GM23248 (cell line): ENCODE results near the gene LHFPL2.

ENCODE experiments used
- EZH2 ChIP-seq: fragments of 200-600 bp; sonication (generic); IDR thresholded peaks from 2 replicates; pipeline ENCODE4 v1.6.1; 2018; ENCODE audit warnings: antibody characterized with exemption, mild to moderate bottlenecking; ENCODE audit not compliant: insufficient read depth, poor library complexity, severe bottlenecking
- EZH2phosphoT487 ChIP-seq: fragments of 200-600 bp; sonication (generic); IDR thresholded peaks from 2 replicates; pipeline ENCODE4 v1.6.1; 2018; ENCODE audit warnings: antibody characterized with exemption, moderate library complexity, mild to moderate bottlenecking, low read depth; ENCODE audit not compliant: insufficient read depth

GRCh38 chr5:78541086-78541654 lies 107.4 kb downstream of the LHFPL2 start:
- TF ChIP-seq EZH2 (no peak), EZH2phosphoT487 (no peak)
